ENCODE measurements around the gene ARHGEF1.
"Not testable (repeated sequence)": the region's sequence is repeated elsewhere in the genome, so short reads cannot be mapped to it uniquely, and the experiment has no call there.

The ARHGEF1 gene

GRCh38 chr19:41930926-41931592 is 48.1 kb downstream of the ARHGEF1 start:
- DNase-seq (ENCODE audit: low read depth in 2 of 2): no peak

- no peak for DNase-seq (ENCODE audit: low read depth in 2 of 2)
Measured at GRCh38 chr19:41932259-41932719, 49.3 kb downstream of the ARHGEF1 start.

- no peak for DNase-seq (ENCODE audit: low read depth in 2 of 2)
Measured at GRCh38 chr19:41932720-41933332, 49.8 kb downstream of the ARHGEF1 start.

- DNase-seq (ENCODE audit: low read depth in 2 of 2): no peak
Measured at GRCh38 chr19:41933693-41934426, 50.9 kb downstream of the ARHGEF1 start.

GRCh38 chr19:41934849-41935374 is 51.9 kb downstream of the ARHGEF1 start:
- peak; percentile 44 to 60 for DNase-seq (ENCODE audit: low read depth in 2 of 2)

GRCh38 chr19:41935760-41936415 is 52.9 kb downstream of the ARHGEF1 start:
- no peak for DNase-seq (ENCODE audit: low read depth in 2 of 2)

GRCh38 chr19:41936416-41936850 is 53.4 kb downstream of the ARHGEF1 start:
- no peak for DNase-seq (ENCODE audit: low read depth in 2 of 2)

- no peak for DNase-seq (ENCODE audit: low read depth in 2 of 2)
Measured at GRCh38 chr19:41936961-41937360, 54.0 kb downstream of the ARHGEF1 start.

GRCh38 chr19:41937525-41938468 is 54.8 kb downstream of the ARHGEF1 start:
- no peak for DNase-seq (ENCODE audit: low read depth in 2 of 2)

GRCh38 chr19:41939209-41939608 is 56.2 kb downstream of the ARHGEF1 start:
- DNase-seq (ENCODE audit: low read depth in 2 of 2): not testable (repeated sequence)

- DNase-seq (ENCODE audit: low read depth in 2 of 2): no peak
Measured at GRCh38 chr19:41939861-41940730, 57.1 kb downstream of the ARHGEF1 start.

GRCh38 chr19:41940731-41941409 is 57.9 kb downstream of the ARHGEF1 start:
- DNase-seq (ENCODE audit: low read depth in 2 of 2): no peak

- no peak for DNase-seq (ENCODE audit: low read depth in 2 of 2)
Measured at GRCh38 chr19:41941410-41942202, 58.6 kb downstream of the ARHGEF1 start.

GRCh38 chr19:41944336-41944735 is 61.4 kb downstream of the ARHGEF1 start:
- no peak for DNase-seq (ENCODE audit: low read depth in 2 of 2)

- peak; percentile 74 to 78 for DNase-seq (ENCODE audit: low read depth in 2 of 2)
Measured at GRCh38 chr19:41945135-41945766, 62.3 kb downstream of the ARHGEF1 start.

GRCh38 chr19:41947091-41947490 is 64.1 kb downstream of the ARHGEF1 start:
- no peak for DNase-seq (ENCODE audit: low read depth in 2 of 2)

GRCh38 chr19:41951686-41952172 is 68.7 kb downstream of the ARHGEF1 start:
- DNase-seq (ENCODE audit: low read depth in 2 of 2): peak; percentile 76 to 78

GRCh38 chr19:41955521-41955920 is 72.5 kb downstream of the ARHGEF1 start:
- DNase-seq (ENCODE audit: low read depth in 2 of 2): no peak
